TTC549 (cell line): ENCODE results near the gene ULBP1.
"Not testable (repeated sequence)": the region's sequence is repeated elsewhere in the genome, so short reads cannot be mapped to it uniquely, and the experiment has no call there.

Experiments
- FAIRE-seq: peaks from 2 replicates; lab custom pipeline; 2012; peaks lifted over from hg19 to GRCh38; lab: Jason Lieb, UNC

ULBP1 gene

GRCh38 chr6:149933461-149933860 lies 30.3 kb upstream of the ULBP1 start:
- FAIRE-seq = no peak

DNA sequence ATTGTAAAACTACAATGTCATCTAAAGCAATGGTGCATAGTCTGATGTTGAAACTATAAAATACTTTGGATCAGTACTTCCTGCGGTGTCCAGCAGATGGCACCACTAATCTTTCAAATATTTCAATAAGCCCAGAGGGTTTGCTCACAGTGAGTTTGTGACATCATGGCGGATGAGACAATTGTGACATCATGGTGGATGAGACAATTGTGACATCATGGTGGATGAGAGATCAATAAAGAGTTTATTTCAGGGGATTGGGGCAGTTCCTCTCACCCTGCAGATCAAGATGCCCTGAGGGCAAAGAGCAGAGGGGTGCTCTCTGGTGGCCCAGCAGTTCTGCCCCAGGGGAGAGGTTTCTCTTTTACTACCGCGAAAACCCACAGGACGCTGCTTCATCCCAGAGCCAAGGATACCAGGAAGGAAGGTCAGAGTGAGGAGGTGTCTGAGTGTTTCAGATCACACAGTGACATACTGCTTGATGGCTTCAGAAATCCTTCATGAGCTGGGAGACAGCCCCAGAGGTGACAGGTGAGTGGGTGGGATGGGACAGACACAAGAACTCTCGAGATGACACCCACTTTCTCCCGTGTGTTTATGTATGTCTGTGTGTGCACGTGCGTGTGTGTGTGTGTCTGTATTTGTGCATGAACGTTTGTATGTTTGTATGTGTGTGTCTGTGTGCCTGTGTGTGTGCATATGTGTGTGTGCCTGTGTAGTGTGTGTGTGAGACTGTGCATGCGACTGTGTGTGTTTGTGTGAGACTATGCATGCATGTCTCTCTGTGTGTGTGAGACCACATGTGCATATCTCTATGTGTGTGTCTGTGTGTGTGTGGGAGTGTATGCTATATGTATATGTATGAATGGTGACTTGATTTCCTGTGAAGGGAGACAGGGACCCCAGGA lies 29.2 kb upstream of the ULBP1 start:
- peak; percentile 79 for FAIRE-seq

- no peak for FAIRE-seq
Observed at GRCh38 chr6:149935246-149935645, 28.5 kb upstream of the ULBP1 start.

- FAIRE-seq = no peak
Observed at GRCh38 chr6:149935668-149936067, 28.1 kb upstream of the ULBP1 start.

- no peak for FAIRE-seq
Observed at GRCh38 chr6:149936743-149937142, 27.0 kb upstream of the ULBP1 start.

GRCh38 chr6:149938013-149938570 lies 25.7 kb upstream of the ULBP1 start:
- FAIRE-seq = not testable (repeated sequence)

DNA sequence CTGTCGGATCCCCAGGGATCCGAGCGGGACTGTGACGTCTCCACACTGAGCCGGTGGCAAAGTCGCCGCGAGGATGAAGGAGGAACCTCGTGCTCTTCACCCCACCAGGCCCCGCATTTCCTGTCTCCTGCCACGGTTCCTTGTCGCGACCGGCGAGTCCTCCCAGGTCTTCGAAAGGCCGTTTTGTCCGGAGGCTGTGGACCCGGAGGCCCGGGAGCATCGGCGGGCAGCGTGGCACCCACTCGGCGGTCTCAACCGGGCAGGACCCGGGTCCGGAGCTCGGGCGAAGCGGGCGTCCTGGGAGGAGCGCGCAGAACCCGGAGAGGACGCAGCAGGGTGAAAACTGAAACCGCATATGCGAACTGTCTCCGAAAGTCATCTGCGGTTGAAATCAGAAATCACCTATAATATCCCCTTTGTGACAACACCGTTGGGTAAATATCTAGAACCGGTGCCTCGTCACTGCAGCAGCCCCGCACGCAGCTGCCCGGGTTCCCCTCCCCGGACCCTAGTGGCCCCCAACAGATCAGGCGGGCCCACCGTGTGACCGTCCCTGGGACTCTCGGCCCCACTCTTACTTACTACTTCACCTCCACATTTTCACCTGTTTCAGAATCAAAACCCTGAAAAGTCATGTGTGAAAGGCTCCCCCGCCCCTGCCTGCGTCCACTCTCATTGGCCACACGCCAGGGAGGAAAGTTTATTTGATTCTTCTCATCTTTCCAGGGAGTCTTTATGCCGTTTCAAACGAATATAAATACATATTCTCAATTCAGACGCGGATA lies 25.0 kb upstream of the ULBP1 start:
- no peak for FAIRE-seq

DNA sequence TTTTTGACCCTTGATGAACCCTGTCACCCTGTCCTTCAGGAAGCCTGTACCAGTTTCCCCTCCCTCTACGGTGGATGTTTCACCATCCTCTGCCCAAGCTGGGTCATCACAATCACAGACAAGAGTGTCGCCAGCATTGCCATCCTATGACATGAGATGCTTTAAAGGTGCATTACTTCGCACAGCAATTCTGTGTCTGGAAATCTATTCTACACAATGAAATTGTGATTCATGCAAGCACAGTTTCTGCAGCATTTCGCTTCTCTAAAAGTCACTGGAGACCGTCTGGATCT lies 24.4 kb upstream of the ULBP1 start:
- FAIRE-seq = no peak

DNA sequence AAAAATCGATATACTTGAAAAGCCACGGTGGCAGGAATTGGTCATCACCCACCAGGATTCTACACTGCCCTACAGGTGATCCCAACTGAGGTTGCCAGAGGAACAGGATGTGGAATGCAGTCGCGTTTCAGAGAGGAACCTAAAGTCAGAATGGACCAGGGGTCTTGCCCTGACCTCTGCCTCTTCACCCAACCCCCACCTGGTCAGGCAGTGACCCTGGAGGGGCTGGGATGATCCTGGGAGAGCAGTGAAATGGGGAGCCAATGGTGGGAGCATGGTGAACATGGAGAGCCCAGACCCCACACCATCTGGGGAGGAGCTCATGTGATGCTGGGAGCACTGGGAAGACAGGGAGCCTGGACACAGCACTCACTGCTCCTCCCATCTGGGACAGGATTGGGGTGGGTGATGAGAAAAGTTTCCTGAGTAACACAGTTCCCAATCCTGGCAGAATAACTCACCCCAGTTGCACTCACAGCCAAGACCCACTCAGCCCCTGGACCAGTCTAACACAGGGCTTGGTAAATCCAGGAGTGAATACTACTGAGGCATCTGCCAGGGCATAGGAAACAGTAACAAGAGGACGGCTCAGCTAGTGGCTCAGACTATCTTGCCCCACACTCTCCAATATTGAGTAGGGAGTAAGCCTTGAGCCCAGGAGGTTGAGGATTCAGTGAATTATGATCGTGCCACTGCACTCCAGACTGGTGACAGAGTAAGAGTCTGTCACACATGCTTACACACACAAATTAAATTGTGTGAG lies 23.7 kb upstream of the ULBP1 start:
- no peak for FAIRE-seq

- no peak for FAIRE-seq
Observed at GRCh38 chr6:149940672-149940982, 23.1 kb upstream of the ULBP1 start.

GRCh38 chr6:149941583-149942460 lies 21.9 kb upstream of the ULBP1 start, which contains the start of gene ULBP2:
TSS of gene ULBP2 (plus strand) at chr6:149942014. CDS start at chr6:149942073, 59 bp downstream.
- FAIRE-seq = no peak

GRCh38 chr6:149942461-149942829 lies 21.3 kb upstream of the ULBP1 start:
- FAIRE-seq = no peak

- not testable (repeated sequence) for FAIRE-seq
Observed at GRCh38 chr6:149943321-149943720, 20.4 kb upstream of the ULBP1 start.

DNA sequence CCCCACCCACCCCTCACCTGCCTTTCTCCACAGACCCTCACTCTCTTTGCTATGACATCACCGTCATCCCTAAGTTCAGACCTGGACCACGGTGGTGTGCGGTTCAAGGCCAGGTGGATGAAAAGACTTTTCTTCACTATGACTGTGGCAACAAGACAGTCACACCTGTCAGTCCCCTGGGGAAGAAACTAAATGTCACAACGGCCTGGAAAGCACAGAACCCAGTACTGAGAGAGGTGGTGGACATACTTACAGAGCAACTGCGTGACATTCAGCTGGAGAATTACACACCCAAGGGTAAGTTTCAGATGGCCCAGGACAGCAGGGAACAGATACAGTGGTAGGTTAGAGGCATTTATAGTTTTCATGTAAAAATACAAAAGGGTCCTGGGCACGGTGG lies 18.5 kb upstream of the ULBP1 start:
- not testable (repeated sequence) for FAIRE-seq

DNA sequence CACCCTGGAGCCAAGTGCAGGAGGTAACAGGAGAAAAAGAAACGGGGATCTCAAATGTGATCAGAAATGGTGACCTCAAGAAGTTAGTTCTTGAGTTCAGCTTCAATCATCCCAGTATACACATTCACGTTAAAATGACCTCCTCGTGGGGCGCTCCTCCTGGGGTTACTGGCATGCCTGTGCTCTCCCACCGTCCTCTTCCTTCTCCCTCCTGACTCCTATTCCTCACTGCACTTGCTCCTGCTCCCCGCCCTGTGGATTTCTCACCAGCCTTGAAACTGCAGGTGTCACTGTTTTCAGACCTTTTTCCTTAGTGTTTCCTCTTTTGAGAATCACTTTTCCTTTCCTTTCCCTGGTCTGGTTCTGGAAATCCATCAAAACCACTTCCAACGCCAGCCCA lies 17.1 kb upstream of the ULBP1 start:
- not testable (repeated sequence) for FAIRE-seq

- FAIRE-seq = not testable (repeated sequence)
Observed at GRCh38 chr6:149947533-149947932, 16.2 kb upstream of the ULBP1 start.

DNA sequence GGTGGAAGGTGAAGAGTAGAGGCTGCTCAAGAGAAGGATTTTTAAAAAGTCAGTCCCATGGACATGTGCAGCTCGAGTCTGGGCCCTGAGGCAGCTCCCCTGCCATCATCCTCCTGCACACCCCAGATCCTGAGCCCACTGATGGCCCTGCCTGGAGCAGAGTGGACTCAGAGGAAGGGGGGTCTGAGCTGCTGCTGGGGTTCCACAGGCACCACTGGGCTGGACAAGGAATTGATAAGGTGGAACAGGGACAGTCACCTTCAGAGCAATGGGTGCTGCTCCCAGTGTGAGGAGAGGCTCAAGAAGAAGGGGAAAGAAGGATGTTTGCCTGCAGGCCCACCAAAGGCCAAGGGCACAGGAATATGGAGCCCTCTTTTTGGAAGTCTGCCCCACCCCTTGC lies 15.7 kb upstream of the ULBP1 start:
- no peak for FAIRE-seq

DNA sequence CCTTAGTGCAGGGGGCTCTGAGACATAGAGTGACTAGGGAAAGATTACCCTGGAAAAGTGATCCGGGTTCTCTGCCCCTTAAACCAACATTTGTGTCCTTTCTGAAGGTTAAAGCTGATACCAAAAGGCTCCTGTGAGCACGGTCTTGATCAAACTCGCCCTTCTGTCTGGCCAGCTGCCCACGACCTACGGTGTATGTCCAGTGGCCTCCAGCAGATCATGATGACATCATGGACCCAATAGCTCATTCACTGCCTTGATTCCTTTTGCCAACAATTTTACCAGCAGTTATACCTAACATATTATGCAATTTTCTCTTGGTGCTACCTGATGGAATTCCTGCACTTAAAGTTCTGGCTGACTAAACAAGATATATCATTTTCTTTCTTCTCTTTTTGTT lies 15.1 kb upstream of the ULBP1 start:
- no peak for FAIRE-seq

GRCh38 chr6:149950423-149950822 lies 13.3 kb upstream of the ULBP1 start:
- no peak for FAIRE-seq

DNA sequence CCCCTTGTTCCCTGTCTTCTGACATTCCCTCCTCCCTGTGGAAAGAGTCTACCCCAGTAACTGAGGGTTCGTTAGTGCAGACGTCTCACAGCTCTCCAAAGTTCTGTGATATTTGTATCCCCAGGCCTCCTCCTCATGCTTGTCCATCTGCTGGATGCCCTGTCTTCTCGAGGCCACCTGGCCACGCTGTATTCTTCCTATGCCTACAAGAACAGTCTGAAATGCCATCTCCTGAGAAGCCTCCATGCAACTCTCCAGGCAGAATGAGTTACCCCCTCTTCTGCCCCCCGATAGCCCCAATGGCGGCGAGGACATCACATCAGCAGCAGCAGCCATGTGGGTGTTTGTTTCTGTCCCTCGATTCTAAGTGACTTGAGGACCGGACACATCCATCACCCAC lies 12.6 kb upstream of the ULBP1 start:
- FAIRE-seq = no peak

DNA sequence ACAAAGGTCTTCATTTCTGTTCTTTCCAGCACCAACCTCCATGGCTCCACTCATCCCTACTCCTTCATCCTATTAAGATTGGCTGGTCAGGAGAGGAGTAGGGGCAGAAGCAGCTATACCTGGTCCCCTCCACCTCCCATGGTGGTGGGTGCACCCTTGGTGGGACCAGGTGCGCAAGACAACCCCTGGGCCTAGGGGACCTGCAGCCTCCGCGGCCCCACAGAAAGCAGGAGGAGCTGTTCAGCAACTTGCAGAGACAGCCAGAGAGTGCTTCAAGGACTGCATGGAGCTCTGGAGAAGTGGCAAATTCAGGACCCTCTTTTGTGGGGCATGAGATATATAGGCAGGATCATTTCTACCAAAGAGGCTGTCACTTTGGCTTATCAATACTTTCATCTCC lies 12.1 kb upstream of the ULBP1 start:
- FAIRE-seq = no peak

- not testable (repeated sequence) for FAIRE-seq
Observed at GRCh38 chr6:149953390-149953789, 10.4 kb upstream of the ULBP1 start.
